T1000 (cell line): ENCODE measurements around the gene ZNF544.

ENCODE experiments used
- DNase-seq: peaks from one replicate; lab custom pipeline; 2025; ENCODE audit warnings: mixed read lengths; lab: John Stamatoyannopoulos, UW

The ZNF544 gene

GRCh38 chr19:58228585-58229254 lies at the start of gene ZNF544:
TSS of gene ZNF544 (plus strand) at chr19:58228914. CDS start at chr19:58244024, 15,110 bp downstream.
- peak; percentile 66 for DNase-seq

DNA sequence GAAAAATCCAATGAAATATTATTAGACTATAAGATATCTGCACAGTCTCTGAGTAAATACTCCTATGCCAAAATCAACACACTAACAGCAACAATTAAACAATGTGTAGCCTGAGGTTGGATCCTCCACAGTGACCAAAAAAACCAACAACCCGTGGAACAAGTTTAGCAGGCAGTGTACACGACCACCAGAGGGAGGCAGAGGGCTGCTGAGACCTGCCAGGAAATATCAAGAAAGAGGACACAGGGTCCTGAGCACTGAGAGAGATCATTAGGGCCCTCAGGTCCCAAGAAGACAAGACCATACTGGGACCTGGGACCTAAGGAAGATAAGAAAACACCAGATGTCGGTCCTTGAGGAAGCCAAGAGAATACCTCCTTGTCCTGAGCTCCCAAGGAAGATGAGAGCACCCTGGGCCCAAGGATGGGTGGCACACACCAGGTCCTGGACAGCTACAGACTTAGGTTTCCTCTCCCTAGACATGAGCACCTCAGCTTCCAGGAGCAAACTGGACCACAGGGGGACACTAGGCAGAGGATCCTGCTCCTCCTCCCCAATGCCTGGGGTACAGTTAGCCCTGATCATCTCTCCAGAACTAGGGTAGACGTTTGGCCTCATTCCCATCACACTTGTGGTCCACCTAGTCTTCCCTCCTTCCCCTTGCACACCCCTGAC lies 46.7 kb upstream of the ZNF544 start:
- DNase-seq = peak; percentile 58

DNA sequence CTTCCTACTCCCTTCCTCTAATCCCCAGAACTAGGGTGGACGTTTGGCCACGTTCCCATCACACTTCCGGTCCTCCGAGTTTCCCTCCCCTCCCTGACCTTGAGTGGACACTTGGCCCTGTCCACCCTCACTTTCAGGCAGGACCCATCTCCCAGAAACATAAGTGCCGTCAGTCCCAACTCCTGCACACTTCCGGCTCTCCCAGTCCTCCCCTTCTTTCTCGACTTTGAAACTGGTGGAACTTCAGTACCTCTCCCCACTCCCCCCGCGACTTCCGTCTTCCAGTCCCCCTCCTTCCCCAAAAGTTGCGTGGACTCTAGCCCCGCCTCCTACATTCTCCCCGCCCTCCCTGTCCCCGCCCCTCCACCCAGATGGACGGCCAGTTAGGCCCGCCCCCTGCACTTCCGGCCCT lies 46.1 kb upstream of the ZNF544 start:
- DNase-seq = no peak

GRCh38 chr19:58182989-58183816 lies 45.5 kb upstream of the ZNF544 start, which contains the start of gene ZNF274:
TSS of gene ZNF274 (plus strand) at chr19:58183061. CDS start at chr19:58183966, 905 bp downstream.
- DNase-seq = peak; percentile 95

- peak; percentile 34 for DNase-seq
Observed at GRCh38 chr19:58183817-58184215, 44.9 kb upstream of the ZNF544 start.

DNA sequence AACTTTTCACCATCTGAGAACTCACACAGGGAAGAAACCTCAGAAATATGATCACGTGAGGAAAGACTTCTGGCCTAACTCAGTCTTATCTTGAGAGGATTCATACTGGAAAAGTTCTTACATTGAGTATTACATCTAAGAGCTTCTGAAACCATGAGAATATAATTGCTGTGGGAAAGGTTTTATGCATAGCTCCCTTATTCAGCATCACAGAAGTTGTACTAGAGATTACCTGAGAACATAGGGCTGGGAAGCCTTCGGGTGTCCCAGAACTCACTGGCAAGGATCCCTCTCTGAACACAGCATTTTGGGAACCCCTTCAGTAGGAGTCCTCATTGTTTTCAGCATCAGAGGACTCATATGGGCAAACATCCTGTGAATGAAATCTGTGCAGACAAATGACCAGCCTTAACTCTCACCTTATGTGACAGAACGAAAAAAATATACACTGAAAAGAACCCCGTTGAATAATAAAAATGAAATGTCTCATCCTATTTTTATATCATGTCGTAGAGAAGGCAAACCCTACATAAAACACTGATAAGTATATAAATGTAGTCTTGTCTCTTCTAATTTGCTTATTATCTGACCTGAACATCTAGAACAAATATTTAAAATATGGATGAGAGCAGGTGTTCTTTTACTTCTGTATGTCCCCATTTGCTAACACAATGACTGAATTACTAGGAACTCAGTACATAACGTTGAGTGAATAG lies 31.7 kb upstream of the ZNF544 start:
- DNase-seq = no peak

- no peak for DNase-seq
Observed at GRCh38 chr19:58203814-58204475, 24.8 kb upstream of the ZNF544 start.

GRCh38 chr19:58204566-58204965 lies 24.1 kb upstream of the ZNF544 start:
- DNase-seq = no peak

- DNase-seq = no peak
Observed at GRCh38 chr19:58209577-58209976, 19.1 kb upstream of the ZNF544 start.

GRCh38 chr19:58212336-58213074 lies 16.2 kb upstream of the ZNF544 start:
- no peak for DNase-seq

DNA sequence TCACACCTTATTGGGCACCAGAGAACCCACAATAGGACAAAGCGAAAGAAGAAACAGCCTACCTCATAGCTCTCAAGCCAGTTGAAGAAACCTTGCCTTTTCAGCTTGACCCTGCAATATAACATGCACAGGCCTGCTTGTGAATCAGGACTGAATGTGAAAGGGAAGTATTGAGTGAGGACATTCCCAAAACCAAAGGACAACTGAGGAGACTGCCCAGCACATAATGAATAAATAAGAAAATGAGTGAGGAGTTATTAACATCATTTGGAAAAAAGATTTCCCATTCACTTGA lies 15.7 kb upstream of the ZNF544 start:
- DNase-seq = no peak

- no peak for DNase-seq
Observed at GRCh38 chr19:58217069-58217481, 11.6 kb upstream of the ZNF544 start.

DNA sequence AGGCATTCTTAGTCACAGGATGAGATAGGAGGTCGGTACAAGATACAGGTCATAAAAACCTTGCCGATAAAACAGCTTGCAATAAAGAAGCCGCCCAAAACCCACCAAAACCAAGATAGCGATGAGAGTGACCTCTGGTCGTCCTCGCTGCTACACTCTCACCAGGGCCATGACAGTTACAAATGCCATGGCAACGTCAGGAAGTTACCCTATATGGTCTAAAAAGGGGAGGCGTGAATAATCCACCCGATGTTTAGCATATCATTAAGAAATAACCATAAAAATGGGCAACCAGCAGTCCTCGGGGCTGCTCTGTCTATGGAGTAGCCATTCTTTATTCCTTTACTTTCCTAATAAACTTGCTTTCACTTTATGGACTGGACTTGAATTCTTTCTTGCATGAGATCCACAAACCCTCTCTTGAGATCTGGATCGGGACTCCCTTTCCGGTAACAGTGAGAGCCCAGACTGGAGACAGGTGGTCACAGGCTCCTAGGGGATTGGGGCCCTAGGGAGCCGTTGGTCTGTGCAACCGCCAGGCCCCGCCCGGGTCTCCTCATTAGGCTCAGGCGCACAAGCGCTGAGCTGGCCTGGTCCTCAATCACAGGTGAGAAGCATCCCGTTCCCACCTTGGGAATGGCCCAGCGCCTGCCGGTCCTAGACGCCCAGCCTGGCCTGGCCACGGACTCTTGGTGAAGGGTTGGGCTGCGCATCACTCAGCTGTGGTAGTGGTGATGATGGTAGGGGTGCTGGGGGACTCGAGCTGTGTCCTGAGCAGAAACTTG lies 10.9 kb upstream of the ZNF544 start:
- DNase-seq = no peak

DNA sequence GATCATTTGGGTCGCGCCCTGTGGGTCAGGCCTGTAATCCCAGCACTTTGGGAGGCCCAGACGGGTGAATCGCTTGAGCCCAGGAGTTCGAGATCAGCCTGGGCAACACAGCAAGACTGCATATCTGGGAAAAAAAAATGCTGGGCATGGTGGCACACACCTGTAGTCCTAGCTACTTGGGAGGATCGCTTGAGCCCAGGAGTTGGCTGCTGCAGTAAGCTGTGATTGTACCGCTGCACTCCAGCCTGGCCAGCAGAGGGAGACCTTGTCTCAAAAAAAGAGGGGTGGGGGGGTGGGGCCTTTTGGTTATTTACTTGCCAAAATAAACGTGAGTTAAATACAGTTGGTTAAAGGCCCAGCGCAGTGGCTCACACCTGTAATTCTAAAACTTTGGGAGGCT lies 9.8 kb upstream of the ZNF544 start:
- no peak for DNase-seq

DNA sequence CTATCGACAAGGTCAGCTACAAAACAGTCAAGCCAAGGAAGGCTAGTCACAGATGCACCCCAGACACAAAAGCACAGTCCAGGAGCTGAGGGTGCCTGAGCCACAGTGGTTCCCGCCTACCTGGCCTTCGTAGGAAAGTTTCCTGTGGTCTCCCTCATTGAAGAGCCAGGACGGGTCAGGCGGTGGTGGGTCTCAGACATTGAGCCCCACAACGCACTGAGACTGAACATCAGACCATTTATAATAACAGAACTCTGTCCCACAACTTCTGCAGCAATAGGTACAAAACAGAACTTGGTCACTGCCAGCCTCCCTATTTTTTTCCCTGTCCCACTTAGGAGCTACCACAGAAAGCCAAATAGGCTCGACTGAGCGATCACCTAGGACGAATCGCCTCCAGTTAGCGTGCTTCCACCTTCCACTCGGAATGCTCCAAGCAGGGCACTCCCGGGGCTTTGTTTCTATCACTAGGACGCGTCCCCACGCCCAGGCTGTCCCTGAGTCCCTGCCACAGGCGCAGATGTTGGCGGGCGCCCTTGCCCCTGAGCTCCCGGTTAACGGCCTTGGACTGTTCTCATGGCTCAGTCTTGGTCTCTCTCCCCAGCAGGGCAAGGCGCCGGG lies 640 bp upstream of the ZNF544 start:
- no peak for DNase-seq

GRCh38 chr19:58229255-58229639 lies 533 bp downstream of the ZNF544 start:
- no peak for DNase-seq

DNA sequence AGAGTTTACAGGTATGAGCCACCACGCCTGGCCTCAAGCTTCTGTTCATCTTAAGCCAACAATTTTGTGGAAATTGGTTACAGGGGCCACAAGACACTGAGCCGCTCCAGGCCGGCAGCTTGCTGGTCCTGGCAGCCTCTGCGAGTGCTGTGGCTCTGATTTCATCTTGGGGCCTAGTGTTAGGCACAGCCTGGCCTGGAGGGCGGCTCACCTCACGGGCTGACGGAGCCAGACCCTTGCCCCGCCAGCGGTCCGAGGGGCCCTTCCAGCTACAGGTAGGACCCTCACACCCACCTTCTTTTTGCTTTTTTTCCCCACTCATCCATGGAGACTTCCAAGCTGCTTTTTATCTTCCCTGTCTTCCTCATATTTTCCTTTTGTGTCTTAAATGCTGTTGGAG lies 8.6 kb downstream of the ZNF544 start:
- DNase-seq = no peak

DNA sequence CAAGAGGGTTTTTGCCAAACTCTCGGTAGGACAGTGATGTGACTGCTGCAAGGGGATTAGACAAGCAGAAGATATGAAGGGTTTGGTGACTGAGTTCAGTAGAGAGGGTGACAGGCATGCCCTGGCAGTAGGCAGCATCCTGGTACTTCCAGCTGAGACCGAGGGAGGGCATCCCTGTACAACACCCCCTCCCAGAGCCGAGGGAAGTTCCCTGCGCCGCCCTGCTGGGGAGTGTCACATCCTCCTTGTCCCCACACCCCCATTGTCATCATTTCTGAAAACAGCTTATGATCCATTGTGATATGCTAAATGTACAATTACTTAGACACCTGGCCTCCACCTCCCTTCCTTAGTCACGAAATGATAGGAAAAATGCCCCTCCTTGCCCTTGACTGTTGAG lies 14.6 kb downstream of the ZNF544 start:
- no peak for DNase-seq

DNA sequence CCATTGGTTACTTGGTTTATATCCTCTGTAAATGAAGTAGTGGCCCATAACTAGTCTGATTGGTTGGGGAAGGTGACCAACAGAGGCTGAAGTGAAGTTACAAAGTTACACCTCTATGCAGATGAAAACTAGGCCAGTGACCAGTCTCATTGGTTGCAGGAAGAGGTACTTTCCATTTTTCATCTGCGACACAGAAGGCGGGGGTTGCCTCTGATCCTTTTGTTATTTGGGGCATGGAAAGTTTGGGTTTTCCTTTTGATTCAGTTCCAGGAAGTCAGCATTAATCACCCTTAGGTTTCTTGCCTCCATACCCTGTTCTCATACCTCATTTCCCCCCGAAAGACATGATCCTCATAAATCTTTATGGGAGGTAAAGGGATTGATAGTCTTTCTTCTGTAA lies 20.2 kb downstream of the ZNF544 start:
- no peak for DNase-seq
